Right lobe of liver (tissue), 4 donors: ENCODE measurements around the gene KLHL24.
"Not testable (repeated sequence)": the region's sequence is repeated elsewhere in the genome, so short reads cannot be mapped to it uniquely, and the experiment has no call there.

Source experiments
- POLR2A ChIP-seq: fragments of 450-650 bp; IDR thresholded peaks from one replicate; pipeline ENCODE4 v1.6.1; 2017; ENCODE audit warnings: antibody characterized with exemption, mild to moderate bottlenecking
- TF ChIP-seq, protein P1 (sequence below), 4 donors: fragments of 200-600 bp in 3 of 4; fragments of 450-650 bp in 1 of 4; IDR thresholded peaks; one replicate each; pipeline versions ENCODE4 v1.5.1 to v1.8.0; 2016 to 2022; ENCODE audit warnings: antibody characterized with exemption in 4 of 4, mild to moderate bottlenecking in 2 of 4
- donor health status: DM: no; HTN: no; CAD: no.
- donor health status: DM: no; HTN: no; CAD: no.
- donor health status: DM: no; HTN: yes; CAD: no.

DNA sequence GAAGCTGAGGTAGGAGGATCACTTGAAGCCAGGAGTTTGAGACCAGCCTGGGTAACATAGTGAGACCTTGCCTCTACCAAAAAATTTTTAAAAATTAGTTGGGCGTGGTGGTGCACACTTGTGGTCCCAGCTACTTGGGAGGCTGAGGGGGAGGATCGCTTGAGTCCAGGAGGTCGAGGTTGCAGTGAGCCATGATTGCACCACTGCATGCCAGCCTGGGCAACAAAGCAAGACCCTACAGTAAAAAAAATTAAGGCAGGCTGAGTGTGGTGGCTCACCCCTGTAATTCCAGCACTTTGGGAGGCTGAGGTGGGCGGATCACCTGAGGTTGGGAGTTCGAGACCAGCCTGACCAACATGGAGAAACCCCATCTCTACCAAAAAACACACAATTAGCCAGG lies 54.2 kb downstream of the KLHL24 start:
- not testable (repeated sequence) for TF ChIP-seq POLR2A
- TF ChIP-seq, protein P1, sequence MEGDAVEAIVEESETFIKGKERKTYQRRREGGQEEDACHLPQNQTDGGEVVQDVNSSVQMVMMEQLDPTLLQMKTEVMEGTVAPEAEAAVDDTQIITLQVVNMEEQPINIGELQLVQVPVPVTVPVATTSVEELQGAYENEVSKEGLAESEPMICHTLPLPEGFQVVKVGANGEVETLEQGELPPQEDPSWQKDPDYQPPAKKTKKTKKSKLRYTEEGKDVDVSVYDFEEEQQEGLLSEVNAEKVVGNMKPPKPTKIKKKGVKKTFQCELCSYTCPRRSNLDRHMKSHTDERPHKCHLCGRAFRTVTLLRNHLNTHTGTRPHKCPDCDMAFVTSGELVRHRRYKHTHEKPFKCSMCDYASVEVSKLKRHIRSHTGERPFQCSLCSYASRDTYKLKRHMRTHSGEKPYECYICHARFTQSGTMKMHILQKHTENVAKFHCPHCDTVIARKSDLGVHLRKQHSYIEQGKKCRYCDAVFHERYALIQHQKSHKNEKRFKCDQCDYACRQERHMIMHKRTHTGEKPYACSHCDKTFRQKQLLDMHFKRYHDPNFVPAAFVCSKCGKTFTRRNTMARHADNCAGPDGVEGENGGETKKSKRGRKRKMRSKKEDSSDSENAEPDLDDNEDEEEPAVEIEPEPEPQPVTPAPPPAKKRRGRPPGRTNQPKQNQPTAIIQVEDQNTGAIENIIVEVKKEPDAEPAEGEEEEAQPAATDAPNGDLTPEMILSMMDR (IDR thresholded peaks at IDR 0.05): not testable (repeated sequence)
